Measurements from ENCODE around the gene PNCK.

Gene PNCK

DNA sequence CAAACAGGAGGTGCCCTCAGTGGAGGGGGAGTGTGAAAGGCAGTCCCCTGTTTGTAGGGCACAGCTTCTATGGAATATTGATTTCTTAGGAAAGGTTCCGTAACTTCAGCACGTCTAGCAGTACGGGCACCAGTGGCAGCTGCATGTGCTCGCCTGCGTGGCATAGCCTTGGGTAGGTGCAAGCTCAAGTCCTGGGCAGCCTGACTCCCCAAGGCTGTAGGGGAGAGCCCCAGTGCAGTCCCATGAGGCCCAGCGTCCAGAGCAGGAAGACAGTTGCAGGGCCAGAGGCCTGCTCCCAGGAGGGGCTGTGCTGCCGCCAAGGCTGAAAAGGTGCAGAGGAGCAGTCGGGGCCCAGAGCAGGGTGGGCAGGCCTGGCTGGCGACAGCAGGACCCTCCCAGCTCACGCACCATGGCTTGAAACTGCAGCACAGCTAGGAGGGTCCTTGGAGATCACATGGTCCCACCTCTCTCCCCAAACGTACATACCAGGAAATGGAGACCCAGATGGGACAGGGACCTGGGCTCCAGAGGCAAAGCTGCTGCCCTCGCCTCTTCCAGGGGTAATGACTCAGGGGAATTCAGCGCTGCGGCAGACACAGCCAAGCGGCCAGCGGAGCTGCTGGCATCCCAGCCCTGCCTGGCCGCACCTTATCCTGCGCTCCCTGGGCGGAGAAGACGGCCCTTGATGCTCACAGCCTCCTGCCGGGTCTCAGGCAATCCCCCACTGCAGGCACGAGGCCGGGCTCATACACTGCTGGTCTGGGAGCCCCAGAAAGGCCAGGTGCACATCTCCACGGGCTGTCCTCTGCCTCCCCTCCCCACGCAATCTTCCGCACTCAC, 32.7 kb downstream of the PNCK start:
- no peak for DNase-seq

- DNase-seq: no peak
Measured at GRCh38 chrX:153640045-153640686, 33.4 kb downstream of the PNCK start.

- no peak for DNase-seq
Measured at GRCh38 chrX:153639177-153640044, 34.2 kb downstream of the PNCK start.

DNA sequence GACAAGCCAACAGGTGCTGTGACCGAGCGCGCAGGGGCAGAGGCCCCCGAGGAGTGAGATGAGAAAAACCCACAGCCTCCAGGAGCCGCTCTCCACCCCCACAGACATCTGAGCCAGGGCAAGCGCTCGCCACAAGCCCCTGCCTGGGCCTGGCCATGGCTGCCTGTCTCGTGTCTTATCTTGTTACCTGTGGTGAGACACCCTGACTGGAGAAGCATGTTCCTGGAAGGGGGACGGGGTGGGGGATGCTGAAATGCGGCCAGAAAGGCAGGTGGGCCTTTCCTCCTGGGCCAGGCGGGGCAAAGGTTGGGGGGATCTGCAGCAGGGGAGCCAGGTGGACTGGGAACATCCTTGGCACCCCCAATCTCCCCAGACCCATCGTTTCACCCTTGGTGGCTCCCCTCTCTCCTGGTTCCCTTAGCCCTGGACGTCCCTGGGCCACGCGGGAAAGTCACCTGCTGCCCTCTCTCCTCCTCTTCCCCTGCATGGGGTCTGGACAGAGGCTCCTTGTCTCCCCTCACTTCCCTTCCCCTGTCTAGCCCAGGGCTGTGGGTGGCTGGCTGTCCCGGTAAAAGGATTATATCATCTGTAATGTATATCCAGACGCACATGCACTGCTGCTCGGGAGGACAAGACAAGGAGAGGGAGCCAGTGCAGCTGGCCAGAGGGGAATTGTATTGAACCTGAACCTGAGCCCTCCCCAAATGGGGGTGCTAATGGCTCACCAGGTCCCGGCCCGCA, 35.0 kb downstream of the PNCK start:
- DNase-seq: no peak

DNA sequence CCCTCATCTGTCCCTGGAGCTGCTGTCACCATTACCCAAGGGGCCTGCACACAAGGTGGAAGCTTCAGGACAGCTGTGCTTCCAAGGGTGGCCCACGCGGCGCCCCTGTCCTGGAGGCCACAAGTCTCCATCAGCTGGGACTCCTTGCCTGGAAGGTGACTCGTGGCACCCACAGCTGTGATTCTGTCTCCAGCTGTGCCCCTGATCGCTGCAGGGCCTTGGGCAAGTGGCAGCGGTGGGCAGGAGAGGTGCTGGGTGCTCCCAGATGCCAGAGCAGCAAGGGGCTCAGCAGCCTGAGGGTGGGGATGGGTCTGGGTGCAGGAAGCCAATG, 35.6 kb downstream of the PNCK start:
- no peak for DNase-seq

DNA sequence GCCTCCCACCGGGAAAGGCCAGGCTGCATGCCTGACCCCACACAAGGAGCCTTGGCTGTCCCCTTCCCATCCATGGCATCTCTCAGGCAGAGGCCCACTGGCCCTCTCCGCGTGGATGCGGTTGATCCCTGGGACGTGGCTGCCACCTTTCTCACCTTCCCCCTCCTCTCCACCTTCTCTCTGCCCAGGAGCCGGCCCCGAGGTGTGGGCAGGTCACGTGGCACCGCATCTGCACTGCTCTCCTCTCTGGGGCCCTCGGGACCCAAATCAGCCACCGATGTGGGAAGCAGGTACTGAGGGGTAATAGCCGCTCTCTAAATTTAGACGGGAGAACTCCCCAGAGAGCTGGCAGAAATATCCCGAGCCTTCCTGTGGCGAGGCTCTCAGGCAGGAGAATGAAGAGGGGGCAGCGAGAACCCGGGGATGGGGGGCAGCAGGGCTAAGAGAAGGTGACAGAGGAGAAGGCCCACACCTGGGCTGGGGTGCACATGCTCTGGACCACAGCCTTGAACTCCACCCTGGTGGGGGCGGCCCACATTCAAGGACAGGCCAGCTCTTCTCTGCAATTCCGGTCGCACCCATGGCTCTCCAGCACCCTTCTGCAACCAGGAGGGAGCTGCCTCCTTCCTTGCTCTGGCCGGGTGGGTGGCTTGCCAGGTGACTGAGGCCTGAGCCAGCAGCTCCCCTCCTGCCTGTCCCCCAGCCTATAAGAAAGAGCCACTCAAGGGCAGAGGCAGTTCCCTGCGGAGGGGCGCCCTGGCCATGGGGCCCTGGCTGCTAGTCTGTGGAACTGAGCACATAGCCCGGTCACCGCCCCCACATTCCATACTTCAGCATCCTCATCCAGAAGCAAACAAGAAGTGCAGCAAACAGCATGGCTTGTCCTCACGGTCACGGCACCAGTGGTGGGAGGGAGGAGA, 36.2 kb downstream of the PNCK start:
- no peak for DNase-seq

DNA sequence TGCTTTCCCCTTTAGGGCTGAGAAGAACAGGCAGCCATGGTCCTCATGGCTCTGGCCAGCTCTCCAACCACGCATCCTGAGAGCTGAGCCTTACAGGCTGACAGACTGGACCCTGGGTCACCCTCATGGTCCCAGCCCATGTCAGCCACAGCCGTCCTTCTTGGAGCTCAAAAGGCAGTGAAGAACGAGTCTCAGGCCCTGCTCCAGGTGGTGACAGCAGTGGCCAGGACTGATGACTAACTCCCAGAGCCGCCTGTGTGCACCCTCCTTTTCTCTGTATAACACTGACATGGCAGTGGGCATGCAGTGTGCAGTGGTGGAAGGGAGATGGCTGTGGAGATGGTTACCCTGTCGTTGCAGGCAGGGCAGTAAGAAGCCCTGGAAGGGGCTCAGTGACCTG, 36.9 kb downstream of the PNCK start:
- no peak for DNase-seq

- no peak for DNase-seq
Measured at GRCh38 chrX:153635788-153636668, 37.6 kb downstream of the PNCK start.

- DNase-seq: no peak
Measured at GRCh38 chrX:153635388-153635787, 38.2 kb downstream of the PNCK start.

DNA sequence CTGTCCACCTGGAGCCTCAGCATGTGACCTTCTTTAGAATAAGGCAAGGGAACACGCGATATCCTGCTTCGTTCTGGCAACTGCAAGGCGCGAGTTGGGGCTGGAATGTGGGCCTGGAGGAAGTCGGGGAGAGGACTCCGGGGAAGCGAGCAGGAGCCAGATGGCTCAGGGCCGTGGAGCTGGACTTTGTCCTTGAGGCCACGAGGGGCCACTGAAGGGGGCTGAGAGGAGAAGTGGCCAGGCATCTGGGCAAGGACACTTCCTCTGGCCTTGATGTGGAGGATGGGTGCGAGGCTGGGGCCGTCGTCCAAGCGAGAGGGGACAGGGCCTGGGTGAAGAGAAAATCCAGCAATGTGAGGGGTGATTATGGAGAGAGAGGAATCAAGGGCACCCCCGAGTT, 38.8 kb downstream of the PNCK start:
- DNase-seq: no peak

- DNase-seq: no peak
Measured at GRCh38 chrX:153634236-153634635, 39.4 kb downstream of the PNCK start.

DNA sequence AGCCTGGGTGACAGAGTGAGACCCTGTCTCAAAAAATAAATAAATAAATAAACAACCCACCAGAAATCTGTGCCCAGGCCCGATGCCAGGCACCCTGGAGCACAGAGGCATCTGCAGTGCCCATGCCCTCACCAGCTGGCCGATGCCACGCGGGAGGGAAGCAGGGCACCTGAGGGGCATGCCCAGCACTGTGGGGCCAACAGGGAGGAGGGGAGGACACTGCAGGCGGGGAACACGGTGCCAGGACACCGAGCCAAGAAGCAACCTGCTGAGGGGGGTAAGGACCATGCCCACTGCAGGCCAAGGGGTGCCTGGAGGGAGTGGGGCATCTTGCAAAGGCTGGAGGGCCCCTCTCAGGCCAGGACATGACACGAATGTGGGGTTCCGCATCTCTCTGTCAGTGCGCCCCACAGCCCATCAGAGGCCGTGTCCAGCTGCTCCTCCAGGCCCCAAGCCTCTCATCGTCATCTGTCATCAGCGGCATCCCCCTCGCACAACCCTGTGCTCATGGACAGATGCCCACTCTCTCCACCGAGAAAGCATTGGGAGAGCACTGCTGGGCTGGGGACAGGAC, 39.9 kb downstream of the PNCK start:
- no peak for DNase-seq

DNA sequence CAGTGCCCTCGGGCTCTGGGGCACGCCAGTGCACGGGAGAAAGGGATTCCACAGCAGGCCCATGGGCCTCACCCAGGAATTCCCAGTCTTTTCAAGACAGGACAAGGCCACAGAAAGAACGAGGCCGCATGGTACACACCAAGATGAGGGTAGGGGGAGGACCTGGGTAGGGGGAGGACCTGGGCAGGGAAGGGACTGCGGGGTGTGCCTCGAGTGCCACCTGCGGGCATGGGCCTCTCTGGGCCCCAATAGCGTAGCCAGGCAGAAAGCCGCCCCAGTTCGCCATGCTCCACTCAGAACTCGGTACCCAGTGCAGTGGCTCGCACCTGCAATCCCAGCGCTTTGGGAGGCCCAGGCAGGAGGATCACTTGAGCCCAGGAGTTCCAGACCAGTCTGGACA, 40.6 kb downstream of the PNCK start:
- DNase-seq: no peak

DNA sequence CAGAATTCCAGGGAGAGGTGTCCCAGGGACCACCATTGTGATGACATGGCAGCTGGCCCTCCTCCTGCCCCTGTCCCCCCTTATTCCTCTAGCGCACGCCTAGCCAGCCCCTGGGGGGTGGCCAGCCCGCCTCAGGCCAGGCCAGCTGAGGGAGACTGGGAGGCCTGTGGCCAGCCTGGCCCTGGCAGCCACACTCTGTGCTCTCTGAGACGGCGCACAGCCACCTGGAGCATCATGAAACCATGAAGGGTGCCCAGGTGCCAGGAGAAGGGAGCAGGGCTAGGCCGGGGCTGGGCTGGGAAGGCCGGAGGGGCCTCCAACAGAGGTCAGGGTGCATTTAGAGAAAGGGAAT, 41.0 kb downstream of the PNCK start:
- no peak for DNase-seq

DNA sequence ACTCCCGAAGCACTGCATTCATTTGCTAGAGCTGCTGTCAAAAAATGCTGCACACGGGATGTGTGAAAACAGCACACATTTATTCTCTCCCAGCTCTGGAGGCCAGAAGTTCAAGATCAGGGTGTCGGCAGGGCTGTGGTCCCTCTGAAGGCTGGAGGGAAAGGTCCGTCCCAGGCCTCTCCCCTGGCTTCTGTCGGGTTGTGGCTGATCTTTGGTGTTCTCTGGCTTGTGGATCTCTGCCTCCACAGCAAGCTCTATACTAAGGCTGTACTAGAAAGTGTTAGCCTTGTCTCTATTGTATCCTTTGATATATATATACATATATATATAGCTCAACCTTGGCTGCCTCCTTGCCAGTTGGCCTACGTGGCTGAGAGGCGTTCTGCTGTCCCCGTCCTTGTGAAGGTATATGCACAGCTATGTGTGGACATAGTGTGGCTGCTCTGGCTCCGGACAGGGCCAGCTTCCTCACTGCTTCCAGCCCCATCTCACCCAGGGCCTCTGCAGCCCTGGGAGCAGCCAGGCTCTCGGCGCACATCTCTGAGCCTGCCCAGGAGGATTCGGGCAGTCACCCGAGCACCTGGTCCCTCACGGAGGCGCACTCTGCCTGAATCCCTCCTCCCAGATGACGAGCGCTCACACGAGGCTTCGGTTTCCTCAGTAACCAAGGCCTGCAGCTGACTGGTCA, 41.6 kb downstream of the PNCK start:
- DNase-seq: no peak

- no peak for DNase-seq
Measured at GRCh38 chrX:153631346-153631745, 42.3 kb downstream of the PNCK start.

- DNase-seq: no peak
Measured at GRCh38 chrX:153628665-153629064, 44.9 kb downstream of the PNCK start.

DNA sequence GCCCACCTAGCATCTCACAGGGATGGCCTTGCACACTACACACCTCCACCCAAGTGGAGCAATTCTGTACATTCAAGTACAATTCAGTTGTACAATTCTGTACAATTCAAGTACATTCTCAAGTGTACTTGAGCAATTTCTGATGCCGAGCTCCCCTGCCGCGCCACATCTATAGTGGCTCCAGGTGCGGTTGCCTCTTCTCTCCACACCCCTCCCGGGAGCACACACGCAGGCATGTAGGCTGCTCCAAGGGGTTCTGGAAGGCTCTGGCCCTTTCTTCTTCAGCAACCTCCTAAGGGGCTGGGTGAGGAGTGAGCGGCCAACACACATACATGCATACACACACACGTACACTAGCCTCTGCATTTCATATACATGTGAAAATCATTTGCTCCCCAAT, 45.5 kb downstream of the PNCK start:
- no peak for DNase-seq

DNA sequence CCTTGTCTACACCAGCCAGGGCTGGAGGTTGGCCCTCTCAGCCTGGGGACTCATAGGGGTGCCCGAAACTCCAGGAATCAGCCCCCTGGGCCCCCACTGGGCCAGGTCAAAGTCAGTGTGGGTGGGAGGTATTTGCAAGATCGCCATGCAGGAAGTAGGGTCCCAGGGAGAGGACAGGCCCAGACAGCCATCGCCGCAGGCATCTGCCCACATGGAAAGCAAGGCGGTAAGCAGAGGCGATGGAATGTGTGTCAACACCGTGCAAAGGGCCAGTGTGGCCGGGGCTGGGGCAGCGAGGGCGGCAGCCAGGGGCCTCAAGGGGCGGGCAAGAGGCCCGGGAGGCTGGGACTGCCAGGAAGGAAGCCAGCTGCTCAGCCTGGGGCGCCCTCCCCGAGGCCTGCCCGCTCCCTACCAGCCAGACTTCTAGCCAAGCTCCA, 45.9 kb downstream of the PNCK start:
- no peak for DNase-seq
